ENCODE measurements around the gene CDC42EP5. TPM values are rescaled to one million over a fixed set of nuclear protein-coding genes. Genes with fewer than 3 reads are reported as not detected.
A peak's percentile ranks its signal among the peaks of the same experiment; 100 is the strongest.

CDC42EP5 gene
- polyA plus RNA-seq, 3 donors, result not detected

- H3K27ac Mint-ChIP-seq, result no peak overlapping the region
- no peak for DNase-seq
- no peak overlapping the region for H3K27ac ChIP-seq (ENCODE audit: low read depth in 1 of 2, low read length in 2 of 2)
- H3K36me3 ChIP-seq (replicated peaks in 1 of 2; ENCODE audit: control insufficient read depth in 1 of 2, insufficient read depth in 2 of 2, low read length in 2 of 2), result no peaks in the 10 kb centered on the region
- no peaks in the 10 kb centered on the region for H3K9me3 ChIP-seq (replicated peaks in 1 of 2; ENCODE audit: control insufficient read depth in 1 of 2, insufficient read depth in 1 of 2, low read length in 2 of 2)
- H3K4me3 ChIP-seq (replicated peaks in 1 of 3; ENCODE audit: low read depth in 2 of 3, low read length in 3 of 3), result no peak overlapping the region
- WGBS (ENCODE audit: insufficient coverage), result 97% methylated on average over 6 of the region's 11 CpGs
- H4K20me1 ChIP-seq (ENCODE audit: insufficient read depth, low read length), result peaks cover under 1% of the 10 kb centered on the region
- H3K36me3 Mint-ChIP-seq, result no peaks in the 10 kb centered on the region
- H3K4me3 Mint-ChIP-seq, result peak overlapping the region in 1 of 2 donors; percentile 46
- intact Hi-C loops (cut with micrococcal nuclease), result no loop called here
- H3K4me2 ChIP-seq (replicated peaks; ENCODE audit: extremely low read depth, low read length, poor library complexity, severe bottlenecking), result no peak overlapping the region
- peaks cover 0 to 4% (median 1%) of the 10 kb centered on the region in 7 donors for H3K9me3 Mint-ChIP-seq
- peaks cover 3 to 10% of the 10 kb centered on the region in 2 donors for H3K4me1 ChIP-seq (ENCODE audit: control insufficient read depth in 1 of 2, insufficient read depth in 2 of 2, low read length in 2 of 2)
- H3K79me2 ChIP-seq (ENCODE audit: insufficient read depth, low read length), result no peaks in the 10 kb centered on the region
- no peak overlapping the region for H2AFZ ChIP-seq (ENCODE audit: insufficient read depth, low read depth, low read length, poor library complexity, severe bottlenecking)
- no peak for TF ChIP-seq CTCF (IDR thresholded peaks at IDR 0.05)
- peaks cover 2 to 40% of the 10 kb centered on the region in 2 donors for H3K27me3 ChIP-seq (ENCODE audit: control insufficient read depth in 2 of 2, insufficient read depth in 2 of 2, low read length in 2 of 2)
- peaks cover 3% of the 10 kb centered on the region for H3K4me1 Mint-ChIP-seq
- H3K9ac ChIP-seq (ENCODE audit: insufficient read depth, low read length, poor library complexity, severe bottlenecking), result no peak overlapping the region
- peaks cover 36 to 77% (median 61%) of the 10 kb centered on the region in 3 donors for H3K27me3 Mint-ChIP-seq (ENCODE audit: low read depth in 3 of 3)
These were observed 44.5 kb downstream of the CDC42EP5 start for GRCh38 chr19:54428323-54429175.

- intact Hi-C loops (cut with micrococcal nuclease), result no loop called here
- Mint-ChIP-seq H3K4me1 (peaks cover 3% of the 10 kb centered on the region), H3K27ac (no peak overlapping the region), H3K36me3 (no peaks in the 10 kb centered on the region), H3K27me3 (ENCODE audit: low read depth in 3 of 3) (peaks cover 34 to 71% (median 63%) of the 10 kb centered on the region in 3 donors), H3K4me3 (no peak overlapping the region), H3K9me3 (peaks cover 0 to 4% (median 2%) of the 10 kb centered on the region in 7 donors)
- no peak for TF ChIP-seq CTCF (IDR thresholded peaks at IDR 0.05)
- no peaks in the 10 kb centered on the region for H3K9me3 ChIP-seq (replicated peaks in 1 of 2; ENCODE audit: control insufficient read depth in 1 of 2, insufficient read depth in 1 of 2, low read length in 2 of 2)
- H3K4me3 ChIP-seq (replicated peaks in 1 of 3; ENCODE audit: low read depth in 2 of 3, low read length in 3 of 3), result no peak overlapping the region
- 94% methylated on average over 9 of the region's 11 CpGs for WGBS (ENCODE audit: insufficient coverage)
- H4K20me1 ChIP-seq (ENCODE audit: insufficient read depth, low read length), result no peaks in the 10 kb centered on the region
- H2AFZ ChIP-seq (ENCODE audit: insufficient read depth, low read depth, low read length, poor library complexity, severe bottlenecking), result no peak overlapping the region
- no peak overlapping the region for H3K4me2 ChIP-seq (replicated peaks; ENCODE audit: extremely low read depth, low read length, poor library complexity, severe bottlenecking)
- H3K36me3 ChIP-seq (replicated peaks in 1 of 2; ENCODE audit: control insufficient read depth in 1 of 2, insufficient read depth in 2 of 2, low read length in 2 of 2), result no peaks in the 10 kb centered on the region
- no peak overlapping the region for H3K9ac ChIP-seq (ENCODE audit: insufficient read depth, low read length, poor library complexity, severe bottlenecking)
- no peaks in the 10 kb centered on the region for H3K79me2 ChIP-seq (ENCODE audit: insufficient read depth, low read length)
- H3K4me1 ChIP-seq (ENCODE audit: control insufficient read depth in 1 of 2, insufficient read depth in 2 of 2, low read length in 2 of 2), result peaks cover 3 to 10% of the 10 kb centered on the region in 2 donors
- H3K27me3 ChIP-seq (ENCODE audit: control insufficient read depth in 2 of 2, insufficient read depth in 2 of 2, low read length in 2 of 2), result peaks cover 2 to 36% of the 10 kb centered on the region in 2 donors
- no peak for DNase-seq
- H3K27ac ChIP-seq (ENCODE audit: low read depth in 1 of 2, low read length in 2 of 2), result no peak overlapping the region
These were observed 45.5 kb downstream of the CDC42EP5 start for GRCh38 chr19:54427586-54427985.

All from CD14-positive monocyte (primary cell).